SH-SY5Y (cell line): ENCODE results near the gene TEP1.

Experiments
- GATA2 ChIP-seq: IDR thresholded peaks from 2 replicates; pipeline ENCODE4 v1.6.1; 2011; ENCODE audit warnings: mild to moderate bottlenecking, low read depth, low read length
- GATA3 ChIP-seq: IDR thresholded peaks from 2 replicates; pipeline ENCODE4 v1.6.1; 2011; ENCODE audit warnings: low read depth, mild to moderate bottlenecking, low read length, moderate library complexity

- no peak for TF ChIP-seq GATA2
- no peak for TF ChIP-seq GATA3
These were observed 30.3 kb downstream of the TEP1 start for GRCh38 chr14:20383032-20383431.
